H9 (cell line): Measurements from ENCODE around the gene PPP1R12B. TPM values are rescaled to one million over a fixed set of nuclear protein-coding genes. Genes with fewer than 3 reads are reported as not detected.
"Not testable (repeated sequence)": the region's sequence is repeated elsewhere in the genome, so short reads cannot be mapped to it uniquely, and the experiment has no call there.

Experiments
- DNase-seq: peaks from one replicate; pipeline ENCODE4 v3.0.0-alpha.2; 2017
- H2AFZ ChIP-seq: one replicate; pipeline ENCODE4 v1.6.1; 2013; ENCODE audit warnings: mild to moderate bottlenecking, low read length, control low read depth, moderate library complexity
- H2AK5ac ChIP-seq: 2 replicates; pipeline ENCODE4 v1.6.1; 2013; ENCODE audit warnings: low read length, control low read depth, mixed read lengths; ENCODE audit not compliant: insufficient read length
- H2BK120ac ChIP-seq: one replicate; pipeline ENCODE4 v1.6.1; 2013; ENCODE audit warnings: low read depth, mild to moderate bottlenecking, low read length, control low read depth, inconsistent platforms; ENCODE audit not compliant: poor library complexity, severe bottlenecking
- H2BK12ac ChIP-seq: 2 replicates; pipeline ENCODE4 v1.6.1; 2013; ENCODE audit warnings: low read length, control low read depth, mixed read lengths, low read depth; ENCODE audit not compliant: insufficient read length
- H2BK15ac ChIP-seq: 2 replicates; pipeline ENCODE4 v1.6.1; 2013; ENCODE audit warnings: low read depth, low read length, control low read depth
- H2BK20ac ChIP-seq: one replicate; pipeline ENCODE4 v1.6.1; 2013; ENCODE audit warnings: low read depth, mild to moderate bottlenecking, low read length, control low read depth, inconsistent platforms; ENCODE audit not compliant: poor library complexity, severe bottlenecking
- H2BK5ac ChIP-seq: 2 replicates; pipeline ENCODE4 v1.6.1; 2013; ENCODE audit warnings: low read length, control low read depth, mixed read lengths; ENCODE audit not compliant: insufficient read length
- H3K14ac ChIP-seq: 2 replicates; pipeline ENCODE4 v1.6.1; 2013; ENCODE audit warnings: low read length, control low read depth; ENCODE audit not compliant: insufficient read depth
- H3K18ac ChIP-seq: 2 replicates; pipeline ENCODE4 v1.6.1; 2013; ENCODE audit warnings: low read depth, mild to moderate bottlenecking, mixed read lengths, low read length, control low read depth; ENCODE audit not compliant: insufficient read length
- H3K23ac ChIP-seq: 2 replicates; pipeline ENCODE4 v1.6.1; 2013; ENCODE audit warnings: low read length, control low read depth, mixed read lengths, low read depth; ENCODE audit not compliant: insufficient read length
- H3K23me2 ChIP-seq: 2 replicates; pipeline ENCODE4 v1.6.1; 2013; ENCODE audit warnings: low read depth, mild to moderate bottlenecking, mixed read lengths, low read length, control low read depth; ENCODE audit not compliant: insufficient read length, poor library complexity, severe bottlenecking
- H3K27ac ChIP-seq: 2 replicates; pipeline ENCODE4 v1.5.1; 2013; ENCODE audit warnings: low read length, control low read depth, mixed read lengths, low read depth; ENCODE audit not compliant: insufficient read length
- H3K27me3 ChIP-seq: 2 replicates; pipeline ENCODE4 v1.6.1; 2013; ENCODE audit warnings: low read length, control low read depth, inconsistent platforms; ENCODE audit not compliant: insufficient read depth
- H3K4ac ChIP-seq: 2 replicates; pipeline ENCODE4 v1.6.1; 2013; ENCODE audit warnings: low read depth, mild to moderate bottlenecking, control low read depth, inconsistent platforms, low read length, moderate library complexity
- H3K4me1 ChIP-seq: 2 replicates; pipeline ENCODE4 v1.6.1; 2013; ENCODE audit warnings: low read length, control low read depth, inconsistent platforms; ENCODE audit not compliant: insufficient read depth
- H3K4me2 ChIP-seq: 2 replicates; pipeline ENCODE4 v1.6.1; 2013; ENCODE audit warnings: low read length, control low read depth, mixed read lengths; ENCODE audit not compliant: insufficient read length, insufficient read depth
- H3K56ac ChIP-seq: 2 replicates; pipeline ENCODE4 v1.6.1; 2013; ENCODE audit warnings: low read depth, mild to moderate bottlenecking, mixed read lengths, low read length, control low read depth; ENCODE audit not compliant: insufficient read length
- H3K79me1 ChIP-seq: 2 replicates; pipeline ENCODE4 v1.6.1; 2013; ENCODE audit warnings: low read depth, mild to moderate bottlenecking, moderate library complexity, low read length, control low read depth, inconsistent platforms; ENCODE audit not compliant: insufficient read depth, poor library complexity, severe bottlenecking
- H3K79me2 ChIP-seq: 2 replicates; pipeline ENCODE4 v1.6.1; 2013; ENCODE audit warnings: low read length, control low read depth, inconsistent platforms; ENCODE audit not compliant: insufficient read depth
- H3K9ac ChIP-seq: 2 replicates; pipeline ENCODE4 v1.6.1; 2013; ENCODE audit warnings: low read length, control low read depth, mixed read lengths; ENCODE audit not compliant: insufficient read length; ENCODE audit errors: extremely low read depth
- H3K9me3 ChIP-seq: one replicate; pipeline ENCODE4 v1.6.1; 2013; ENCODE audit warnings: low read depth, low read length, inconsistent platforms; ENCODE audit not compliant: control insufficient read depth
- H3T11ph ChIP-seq: one replicate; pipeline ENCODE4 v1.6.1; 2013; ENCODE audit warnings: mild to moderate bottlenecking, low read length, control low read depth, inconsistent platforms
- H4K20me1 ChIP-seq: one replicate; pipeline ENCODE4 v1.6.1; 2013; ENCODE audit not compliant: control insufficient read depth, insufficient read length, insufficient read depth
- H4K5ac ChIP-seq: 2 replicates; pipeline ENCODE4 v1.6.1; 2013; ENCODE audit warnings: low read depth, mild to moderate bottlenecking, mixed read lengths, low read length, control low read depth; ENCODE audit not compliant: insufficient read length
- H4K8ac ChIP-seq: replicated peaks from 2 replicates; pipeline ENCODE4 v1.6.1; 2013; ENCODE audit warnings: low read length, control low read depth, mixed read lengths, low read depth; ENCODE audit not compliant: insufficient read length
- H4K91ac ChIP-seq: 2 replicates; pipeline ENCODE4 v1.6.1; 2013; ENCODE audit warnings: low read depth, mild to moderate bottlenecking, moderate library complexity, mixed read lengths, low read length, control low read depth; ENCODE audit not compliant: insufficient read length
- H3K27ac Mint-ChIP-seq, 3 experiments: 2 replicates in 2 of 3; 3 replicates in 1 of 3; pipeline ENCODE4 v1.8.0; 2020 to 2021; ENCODE audit warnings: mixed read lengths in 3 of 3, mild to moderate bottlenecking in 1 of 3, moderate library complexity in 1 of 3
- H3K27me3 Mint-ChIP-seq: 2 replicates; pipeline ENCODE4 v1.8.0; 2021; ENCODE audit warnings: low read depth, mild to moderate bottlenecking, moderate library complexity, mixed read lengths
- H3K36me3 Mint-ChIP-seq, 3 experiments: 2 replicates in 2 of 3; 3 replicates in 1 of 3; pipeline ENCODE4 v1.8.0; 2020 to 2021; ENCODE audit warnings: low read depth in 3 of 3, mixed read lengths in 3 of 3; ENCODE audit not compliant: insufficient read depth in 1 of 3
- H3K4me1 Mint-ChIP-seq, 2 experiments: 2 replicates each; pipeline ENCODE4 v1.8.0; 2020; ENCODE audit warnings: mixed read lengths in 2 of 2
- H3K4me3 Mint-ChIP-seq, 2 experiments: 2 replicates in 1 of 2; 3 replicates in 1 of 2; pipeline ENCODE4 v1.8.0; 2020 to 2021; ENCODE audit warnings: mild to moderate bottlenecking in 2 of 2, mixed read lengths in 2 of 2, moderate library complexity in 1 of 2
- H3K9me3 Mint-ChIP-seq, 2 experiments: 2 replicates in 1 of 2; 3 replicates in 1 of 2; pipeline ENCODE4 v1.8.0; 2020; ENCODE audit warnings: mild to moderate bottlenecking in 2 of 2, mixed read lengths in 2 of 2, moderate library complexity in 1 of 2
- WGBS: extraction: QIAGEN DNeasy Blood & Tissue Kit; methylation state at CpG from one replicate; pipeline ENCODE4 v1.1.7; 2013; ENCODE audit warnings: missing lambda C conversion rate, low lambda C conversion rate, mixed read lengths; ENCODE audit not compliant: insufficient read length; ENCODE audit errors: extremely low coverage; 5-methylcytosine and 5-hydroxymethylcytosine counted together
- total RNA-seq: library from RNA; stranded (reverse); gene quantifications from 2 replicates; pipeline ENCODE4 v1.2.1, GENCODE V29; 2021

The PPP1R12B gene
- total RNA-seq, 1 experiment from 2014 or later = 12.9 TPM

- H2AK5ac ChIP-seq, H3K79me1 ChIP-seq, H3K4me2 ChIP-seq, H2BK120ac ChIP-seq, H4K5ac ChIP-seq, H2BK20ac ChIP-seq, H3K36me3 Mint-ChIP-seq, H3K27me3 Mint-ChIP-seq, H2BK12ac ChIP-seq, H3T11ph ChIP-seq, DNase-seq, H2AFZ ChIP-seq, H3K79me2 ChIP-seq, H3K23ac ChIP-seq, H2BK15ac ChIP-seq, H3K4me3 Mint-ChIP-seq, H3K27me3 ChIP-seq, H4K20me1 ChIP-seq, H3K9ac ChIP-seq, H3K14ac ChIP-seq, H2BK5ac ChIP-seq, H3K27ac ChIP-seq, H3K18ac ChIP-seq, H4K8ac ChIP-seq, H3K4ac ChIP-seq, H3K9me3 ChIP-seq, H4K91ac ChIP-seq, H3K4me1 ChIP-seq, H3K4me1 Mint-ChIP-seq, H3K9me3 Mint-ChIP-seq, H3K23me2 ChIP-seq, H3K56ac ChIP-seq, H3K27ac Mint-ChIP-seq: not testable (repeated sequence)
- no CpG with 5 or more reads among the region's 1 CpG for WGBS
Observed at GRCh38 chr1:202518180-202518579, 169.7 kb downstream of the PPP1R12B start.

- H4K20me1 ChIP-seq, DNase-seq, H3K27ac ChIP-seq, H3K23ac ChIP-seq, H3K4me3 Mint-ChIP-seq, H2AFZ ChIP-seq, H3K9ac ChIP-seq, H3K56ac ChIP-seq, H3T11ph ChIP-seq, H2BK15ac ChIP-seq, H2AK5ac ChIP-seq, H3K9me3 ChIP-seq, H2BK5ac ChIP-seq, H3K79me2 ChIP-seq, H2BK12ac ChIP-seq, H3K4ac ChIP-seq, H3K4me2 ChIP-seq, H3K36me3 Mint-ChIP-seq, H3K14ac ChIP-seq, H3K4me1 ChIP-seq, H3K79me1 ChIP-seq, H3K18ac ChIP-seq, H4K8ac ChIP-seq, H3K4me1 Mint-ChIP-seq, H4K91ac ChIP-seq, H2BK20ac ChIP-seq, H3K27me3 ChIP-seq, H3K27ac Mint-ChIP-seq, H3K9me3 Mint-ChIP-seq, H3K27me3 Mint-ChIP-seq, H2BK120ac ChIP-seq, H3K23me2 ChIP-seq, H4K5ac ChIP-seq: not testable (repeated sequence)
- no CpG with 5 or more reads among the region's 3 CpGs for WGBS
Observed at GRCh38 chr1:202518905-202519304, 170.4 kb downstream of the PPP1R12B start.
